DND-41 (cell line): ENCODE results near the gene DCDC1.

Source experiments
- ATAC-seq: fragments of 200-7000 bp; cut with Tn5 transposase; 3 replicates; pipeline ENCODE4 v1.9.1; 2021; ENCODE audit warnings: low read depth; ENCODE audit not compliant: insufficient read depth
- DNase-seq: peaks from one replicate; pipeline ENCODE4 v3.0.0-alpha.2; 2020
- H2AFZ ChIP-seq: 2 replicates; pipeline ENCODE4 v1.6.0; 2012; ENCODE audit warnings: low read depth, low read length
- H3K27ac ChIP-seq: 2 replicates; pipeline ENCODE4 v1.5.1; 2012; ENCODE audit warnings: low read length, inconsistent platforms
- H3K27me3 ChIP-seq: fragments of 200-600 bp; sonication (generic); 2 replicates; pipeline ENCODE4 v1.6.0; 2012; ENCODE audit warnings: low read length, mild to moderate bottlenecking, inconsistent platforms; ENCODE audit not compliant: insufficient read depth, poor library complexity
- H3K36me3 ChIP-seq: 2 replicates; pipeline ENCODE4 v1.5.1; 2012; ENCODE audit warnings: low read length, inconsistent platforms; ENCODE audit not compliant: insufficient read depth
- H3K4me1 ChIP-seq: 2 replicates; pipeline ENCODE4 v1.5.1; 2012; ENCODE audit warnings: mild to moderate bottlenecking, low read length; ENCODE audit not compliant: insufficient read depth
- H3K4me2 ChIP-seq: 2 replicates; pipeline ENCODE4 v1.6.0; 2012; ENCODE audit warnings: mild to moderate bottlenecking, moderate library complexity, low read length, inconsistent platforms; ENCODE audit not compliant: insufficient read depth
- H3K4me3 ChIP-seq, 2 experiments: fragments of 200-600 bp in 1 of 2; shearing (Covaris generic) in 1 of 2; 2 replicates each; pipeline ENCODE4 v1.5.1; 2012 to 2016; ENCODE audit warnings: inconsistent platforms in 2 of 2, low read length in 2 of 2, mild to moderate bottlenecking in 2 of 2, low read depth in 1 of 2, moderate library complexity in 1 of 2
- H3K79me2 ChIP-seq: 2 replicates; pipeline ENCODE4 v1.6.0; 2012; ENCODE audit warnings: low read length, inconsistent platforms; ENCODE audit not compliant: insufficient read depth
- H3K9ac ChIP-seq: 2 replicates; pipeline ENCODE4 v1.6.0; 2012; ENCODE audit warnings: low read depth, mild to moderate bottlenecking, inconsistent platforms, low read length, moderate library complexity
- H3K9me3 ChIP-seq: 2 replicates; pipeline ENCODE4 v1.5.1; 2012; ENCODE audit warnings: low read length, moderate library complexity, mild to moderate bottlenecking, inconsistent platforms; ENCODE audit not compliant: insufficient read depth, severe bottlenecking
- H4K20me1 ChIP-seq: 2 replicates; pipeline ENCODE4 v1.6.0; 2012; ENCODE audit warnings: low read length; ENCODE audit not compliant: insufficient read depth
- EZH2 ChIP-seq: IDR thresholded peaks from 3 replicates; pipeline ENCODE4 v1.6.1; 2012; ENCODE audit warnings: borderline replicate concordance, low read depth, mild to moderate bottlenecking, moderate library complexity, low read length, inconsistent platforms; ENCODE audit not compliant: severe bottlenecking
- TF ChIP-seq, protein P1 (sequence below): IDR thresholded peaks from 2 replicates; pipeline ENCODE4 v1.5.1; 2012; ENCODE audit warnings: borderline replicate concordance, low read length, moderate library complexity, mild to moderate bottlenecking; ENCODE audit not compliant: poor library complexity, severe bottlenecking; ENCODE audit errors: extremely low read depth

The DCDC1 gene

GRCh38 chr11:31160504-31161422, 208.8 kb downstream of the DCDC1 start:
- Histone ChIP-seq H3K36me3 (no peaks in the 10 kb centered on the region), H3K79me2 (no peaks in the 10 kb centered on the region), H3K27ac (no peak overlapping the region), H4K20me1 (no peaks in the 10 kb centered on the region), H3K9me3 (no peaks in the 10 kb centered on the region), H3K4me2 (no peak overlapping the region), H2AFZ (no peak overlapping the region), H3K4me3 (no peak overlapping the region), H3K9ac (no peak overlapping the region), H3K27me3 (no peaks in the 10 kb centered on the region), H3K4me1 (no peaks in the 10 kb centered on the region)
- ATAC-seq = no peak
- DNase-seq = no peak
- TF ChIP-seq, protein P1, sequence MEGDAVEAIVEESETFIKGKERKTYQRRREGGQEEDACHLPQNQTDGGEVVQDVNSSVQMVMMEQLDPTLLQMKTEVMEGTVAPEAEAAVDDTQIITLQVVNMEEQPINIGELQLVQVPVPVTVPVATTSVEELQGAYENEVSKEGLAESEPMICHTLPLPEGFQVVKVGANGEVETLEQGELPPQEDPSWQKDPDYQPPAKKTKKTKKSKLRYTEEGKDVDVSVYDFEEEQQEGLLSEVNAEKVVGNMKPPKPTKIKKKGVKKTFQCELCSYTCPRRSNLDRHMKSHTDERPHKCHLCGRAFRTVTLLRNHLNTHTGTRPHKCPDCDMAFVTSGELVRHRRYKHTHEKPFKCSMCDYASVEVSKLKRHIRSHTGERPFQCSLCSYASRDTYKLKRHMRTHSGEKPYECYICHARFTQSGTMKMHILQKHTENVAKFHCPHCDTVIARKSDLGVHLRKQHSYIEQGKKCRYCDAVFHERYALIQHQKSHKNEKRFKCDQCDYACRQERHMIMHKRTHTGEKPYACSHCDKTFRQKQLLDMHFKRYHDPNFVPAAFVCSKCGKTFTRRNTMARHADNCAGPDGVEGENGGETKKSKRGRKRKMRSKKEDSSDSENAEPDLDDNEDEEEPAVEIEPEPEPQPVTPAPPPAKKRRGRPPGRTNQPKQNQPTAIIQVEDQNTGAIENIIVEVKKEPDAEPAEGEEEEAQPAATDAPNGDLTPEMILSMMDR = peak; percentile 37
- no peak for TF ChIP-seq EZH2

DNA sequence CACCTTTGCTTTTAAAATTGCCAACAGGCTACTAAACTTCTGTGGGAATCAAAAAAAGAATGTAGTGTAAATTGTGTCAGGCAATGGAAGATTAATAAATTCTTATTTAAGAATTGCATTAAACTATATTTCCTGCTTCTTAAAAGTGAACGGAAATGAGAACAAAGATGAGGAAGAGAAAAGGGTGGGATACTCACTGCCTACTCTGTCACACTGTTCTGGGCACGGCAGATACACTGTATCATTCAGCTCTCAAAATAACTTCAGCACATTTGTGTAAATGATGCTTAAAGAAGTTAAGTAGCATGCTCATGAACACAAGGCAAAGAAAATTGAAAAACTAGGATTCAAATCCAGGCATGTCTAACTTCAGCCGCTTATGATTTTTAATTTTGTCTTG, 218.7 kb downstream of the DCDC1 start:
- H3K79me2 ChIP-seq = no peaks in the 10 kb centered on the region
- no peaks in the 10 kb centered on the region for H3K27me3 ChIP-seq
- no peak overlapping the region for H2AFZ ChIP-seq
- no peak overlapping the region for H3K4me2 ChIP-seq
- ATAC-seq = no peak
- H3K9ac ChIP-seq = no peak overlapping the region
- no peaks in the 10 kb centered on the region for H3K9me3 ChIP-seq
- TF ChIP-seq EZH2 = no peak
- TF ChIP-seq, protein P1 = no peak
- H3K4me1 ChIP-seq = no peaks in the 10 kb centered on the region
- no peak for DNase-seq
- H4K20me1 ChIP-seq = no peaks in the 10 kb centered on the region
- H3K36me3 ChIP-seq = no peaks in the 10 kb centered on the region
- no peak overlapping the region for H3K27ac ChIP-seq
- H3K4me3 ChIP-seq = no peak overlapping the region

GRCh38 chr11:31150011-31150410, 219.5 kb downstream of the DCDC1 start:
- Histone ChIP-seq H4K20me1 (no peaks in the 10 kb centered on the region), H3K9me3 (no peaks in the 10 kb centered on the region), H3K27me3 (no peaks in the 10 kb centered on the region), H3K36me3 (no peaks in the 10 kb centered on the region), H3K4me1 (no peaks in the 10 kb centered on the region), H3K9ac (no peak overlapping the region), H3K79me2 (no peaks in the 10 kb centered on the region), H3K4me3 (no peak overlapping the region), H2AFZ (no peak overlapping the region), H3K4me2 (no peak overlapping the region), H3K27ac (no peak overlapping the region)
- TF ChIP-seq, protein P1 = no peak
- TF ChIP-seq EZH2 = no peak
- no peak for DNase-seq
- no peak for ATAC-seq
